Prostate gland (tissue), 2 donors: ENCODE results near the gene CDKL4.
"Not testable (repeated sequence)": the region's sequence is repeated elsewhere in the genome, so short reads cannot be mapped to it uniquely, and the experiment has no call there.

Experiments used
- CTCF ChIP-seq, 4 experiments: fragments of 200-600 bp in 2 of 4; fragments of 450-650 bp in 2 of 4; sonication (generic) in 2 of 4; IDR thresholded peaks; 1 replicate in 3 of 4; 2 replicates in 1 of 4; pipeline ENCODE4 v1.5.1; 2016 to 2019; ENCODE audit warnings: antibody characterized with exemption in 4 of 4, mild to moderate bottlenecking in 2 of 4, moderate library complexity in 2 of 4
- POLR2A ChIP-seq: fragments of 450-650 bp; IDR thresholded peaks from one replicate; pipeline ENCODE4 v1.6.1; 2016; ENCODE audit warnings: antibody characterized with exemption, mild to moderate bottlenecking
- POLR2AphosphoS5 ChIP-seq: sonication (generic); formaldehyde crosslinking; IDR thresholded peaks from one replicate; pipeline ENCODE4 v1.6.1; 2017; ENCODE audit warnings: antibody characterized with exemption

GRCh38 chr2:39140948-39141333 lies 102.8 kb downstream of the CDKL4 start:
- TF ChIP-seq CTCF (IDR thresholded peaks at IDR 0.05); POLR2AphosphoS5; POLR2A: not testable (repeated sequence)
